ENCODE data around the gene IFNK. TPM values are rescaled to one million over a fixed set of nuclear protein-coding genes. Genes with fewer than 3 reads are reported as not detected.

Gene IFNK
- total RNA-seq, 4 donors from 2014 or later = not detected

DNA sequence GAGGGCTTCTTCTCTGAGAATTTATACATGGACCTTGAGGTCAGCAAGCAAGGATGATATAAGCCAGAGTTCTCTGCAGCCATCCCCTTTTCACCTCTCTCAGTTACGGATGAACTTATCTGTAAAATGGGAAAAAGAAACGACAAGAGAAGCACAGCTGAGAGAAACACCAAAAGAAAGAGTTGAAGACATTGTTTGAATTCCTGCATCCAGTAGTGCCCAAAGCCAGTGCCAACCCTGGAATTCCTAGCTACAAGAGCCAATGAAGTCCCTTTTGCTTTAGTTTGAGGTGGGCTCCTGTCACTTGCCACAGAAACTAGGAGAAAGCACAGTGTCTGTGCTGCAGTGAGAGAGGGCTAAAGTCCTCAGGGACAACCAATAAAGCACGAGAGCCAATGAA is 12.1 kb downstream of the IFNK start:
- peak overlapping the region; percentile 81 to 93 for H3K27ac ChIP-seq
- H3K4me1 ChIP-seq = peaks cover 12 to 21% of the 10 kb centered on the region in 2 donors
- H3K4me3 ChIP-seq = no peak overlapping the region
- no peak for DNase-seq
- no peaks in the 10 kb centered on the region for H3K9me3 ChIP-seq
- no peaks in the 10 kb centered on the region for H3K36me3 ChIP-seq
- no peak for TF ChIP-seq POLR2A (IDR thresholded peaks at IDR 0.05)
- TF ChIP-seq, protein P1, sequence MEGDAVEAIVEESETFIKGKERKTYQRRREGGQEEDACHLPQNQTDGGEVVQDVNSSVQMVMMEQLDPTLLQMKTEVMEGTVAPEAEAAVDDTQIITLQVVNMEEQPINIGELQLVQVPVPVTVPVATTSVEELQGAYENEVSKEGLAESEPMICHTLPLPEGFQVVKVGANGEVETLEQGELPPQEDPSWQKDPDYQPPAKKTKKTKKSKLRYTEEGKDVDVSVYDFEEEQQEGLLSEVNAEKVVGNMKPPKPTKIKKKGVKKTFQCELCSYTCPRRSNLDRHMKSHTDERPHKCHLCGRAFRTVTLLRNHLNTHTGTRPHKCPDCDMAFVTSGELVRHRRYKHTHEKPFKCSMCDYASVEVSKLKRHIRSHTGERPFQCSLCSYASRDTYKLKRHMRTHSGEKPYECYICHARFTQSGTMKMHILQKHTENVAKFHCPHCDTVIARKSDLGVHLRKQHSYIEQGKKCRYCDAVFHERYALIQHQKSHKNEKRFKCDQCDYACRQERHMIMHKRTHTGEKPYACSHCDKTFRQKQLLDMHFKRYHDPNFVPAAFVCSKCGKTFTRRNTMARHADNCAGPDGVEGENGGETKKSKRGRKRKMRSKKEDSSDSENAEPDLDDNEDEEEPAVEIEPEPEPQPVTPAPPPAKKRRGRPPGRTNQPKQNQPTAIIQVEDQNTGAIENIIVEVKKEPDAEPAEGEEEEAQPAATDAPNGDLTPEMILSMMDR (IDR thresholded peaks at IDR 0.05) = no peak
- H3K27me3 ChIP-seq = no peaks in the 10 kb centered on the region
- intact Hi-C loops (cut with DNase I; ENCODE audit: low total_unique reads) = no loop called here

DNA sequence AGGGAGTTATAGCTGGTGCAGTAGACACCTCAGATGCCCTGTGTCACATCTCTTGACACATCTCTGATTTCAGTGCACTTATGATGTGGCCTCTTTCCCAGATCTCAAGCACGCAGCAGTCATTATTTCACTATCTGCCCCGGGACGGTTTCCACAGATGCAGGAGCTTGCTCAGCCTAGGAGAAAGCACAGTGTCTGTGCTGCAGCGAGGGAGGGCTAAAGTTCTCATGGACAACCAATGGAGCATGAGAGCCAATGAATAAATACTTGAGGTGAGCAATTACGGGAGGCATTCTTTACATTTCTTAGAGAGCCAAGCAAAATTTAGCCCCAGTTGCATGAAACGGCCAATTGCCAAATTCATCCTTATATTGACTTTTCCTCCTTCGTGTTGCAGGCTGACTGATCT is 12.9 kb downstream of the IFNK start:
- no peak overlapping the region for H3K4me3 ChIP-seq
- intact Hi-C loops (cut with DNase I; ENCODE audit: low total_unique reads) = no loop called here
- TF ChIP-seq POLR2A (IDR thresholded peaks at IDR 0.05) = no peak
- TF ChIP-seq, protein P1 (IDR thresholded peaks at IDR 0.05) = no peak
- no peaks in the 10 kb centered on the region for H3K9me3 ChIP-seq
- no peak for DNase-seq
- peak overlapping the region in 1 of 2 donors; percentile 96 for H3K27ac ChIP-seq
- no peaks in the 10 kb centered on the region for H3K27me3 ChIP-seq
- peaks cover 12 to 21% of the 10 kb centered on the region in 2 donors for H3K4me1 ChIP-seq
- H3K36me3 ChIP-seq = no peaks in the 10 kb centered on the region

DNA sequence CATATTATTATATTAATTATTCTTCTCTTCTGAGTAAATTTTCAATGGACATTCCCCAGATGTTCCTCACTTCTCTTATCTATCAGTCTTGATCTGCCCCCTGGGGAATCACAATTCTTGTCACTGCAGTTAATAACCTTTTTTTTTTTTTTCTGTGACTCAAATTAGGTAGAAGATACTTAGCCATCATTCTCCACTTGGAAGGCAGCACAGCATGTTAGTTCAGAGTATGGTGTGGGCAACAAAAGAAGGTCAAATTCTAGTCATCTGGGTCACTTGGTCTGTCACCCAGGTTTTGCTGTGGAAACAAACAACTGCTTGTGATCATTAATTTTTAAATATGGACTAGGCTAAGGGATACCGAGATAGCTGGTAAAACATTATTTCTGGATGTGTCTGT is 13.7 kb downstream of the IFNK start:
- TF ChIP-seq, protein P1 (IDR thresholded peaks at IDR 0.05) = no peak
- TF ChIP-seq POLR2A (IDR thresholded peaks at IDR 0.05) = no peak
- Histone ChIP-seq H3K27ac (peak overlapping the region; percentile 84 to 96), H3K36me3 (no peaks in the 10 kb centered on the region), H3K27me3 (no peaks in the 10 kb centered on the region), H3K4me3 (no peak overlapping the region), H3K9me3 (no peaks in the 10 kb centered on the region), H3K4me1 (peaks cover 12 to 21% of the 10 kb centered on the region in 2 donors)
- no peak for DNase-seq
- intact Hi-C loops (cut with DNase I; ENCODE audit: low total_unique reads) = no loop called here

DNA sequence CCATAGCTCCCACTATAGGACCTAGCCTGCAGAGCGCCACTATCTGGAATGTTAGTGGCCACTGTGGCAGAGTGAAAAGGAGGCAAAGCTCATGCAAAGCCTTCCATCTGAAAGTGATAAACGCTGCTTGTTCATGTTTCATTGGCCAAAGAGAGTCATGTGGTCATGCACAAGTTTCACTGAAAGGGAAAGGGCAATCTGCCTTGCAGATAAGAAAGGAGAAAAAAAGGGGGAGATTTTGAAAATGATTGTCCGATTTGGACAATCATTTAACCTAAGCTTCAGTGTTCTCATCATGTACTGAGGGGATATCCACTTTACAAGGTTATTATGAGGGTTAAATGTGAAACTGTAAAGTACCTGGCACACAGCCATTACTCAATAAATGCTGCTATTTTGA is 14.6 kb downstream of the IFNK start:
- no peak for DNase-seq
- no peaks in the 10 kb centered on the region for H3K27me3 ChIP-seq
- no peaks in the 10 kb centered on the region for H3K36me3 ChIP-seq
- H3K4me3 ChIP-seq = no peak overlapping the region
- H3K27ac ChIP-seq = peak overlapping the region; percentile 84 to 96
- peaks cover 12 to 21% of the 10 kb centered on the region in 2 donors for H3K4me1 ChIP-seq
- intact Hi-C loops (cut with DNase I; ENCODE audit: low total_unique reads) = no loop called here
- TF ChIP-seq, protein P1 (IDR thresholded peaks at IDR 0.05) = no peak
- no peaks in the 10 kb centered on the region for H3K9me3 ChIP-seq

DNA sequence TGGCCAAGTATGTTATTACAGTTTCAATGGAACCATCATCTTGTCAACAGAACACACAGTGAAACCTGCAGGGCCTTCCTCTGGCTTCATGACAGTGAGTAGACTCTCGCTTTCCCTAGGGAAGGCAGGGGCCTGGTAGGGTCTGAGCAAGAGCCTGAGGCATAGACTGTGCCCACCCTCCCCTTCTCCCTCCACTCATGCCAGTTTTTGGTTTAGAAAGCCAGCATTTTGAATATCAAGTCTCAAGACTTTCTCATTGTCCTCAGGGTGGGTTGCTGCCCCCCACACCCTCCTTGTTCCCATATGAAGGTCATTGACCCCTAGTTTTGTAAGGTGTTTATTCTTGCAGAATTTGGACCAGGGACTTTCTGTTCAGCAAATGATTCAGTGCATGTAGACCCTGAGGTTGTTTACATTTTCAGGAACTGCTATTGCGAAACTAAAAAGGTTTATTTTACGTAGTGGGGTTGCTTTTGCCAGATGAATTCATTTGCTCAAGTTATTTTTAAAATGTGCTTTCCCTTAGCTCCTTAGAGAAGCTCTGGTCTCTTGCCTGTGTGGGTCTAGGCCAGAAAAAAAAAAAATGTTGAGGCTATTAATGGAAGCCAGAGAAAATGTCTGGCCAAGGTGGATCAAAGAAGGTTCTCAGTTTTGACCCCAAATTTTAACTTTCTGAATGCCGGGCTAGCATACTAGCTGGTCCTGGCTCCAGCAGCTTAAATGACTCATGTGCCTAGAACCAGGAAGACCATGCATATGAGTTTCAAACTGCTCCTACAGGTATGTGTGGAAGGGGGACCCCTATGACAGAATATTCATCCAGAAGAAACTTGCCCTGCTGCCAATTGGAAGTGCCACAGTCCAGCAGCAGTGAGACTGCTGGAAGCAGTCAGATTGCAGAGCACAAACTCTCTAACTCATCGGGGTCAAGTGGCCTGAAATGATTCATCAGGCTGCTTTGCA is 15.7 kb downstream of the IFNK start:
- intact Hi-C loops (cut with DNase I; ENCODE audit: low total_unique reads) = no loop called here
- Histone ChIP-seq H3K4me1 (peaks cover 12 to 21% of the 10 kb centered on the region in 2 donors), H3K36me3 (no peaks in the 10 kb centered on the region), H3K4me3 (no peak overlapping the region), H3K27me3 (no peaks in the 10 kb centered on the region), H3K27ac (peak overlapping the region; percentile 84 to 96), H3K9me3 (no peaks in the 10 kb centered on the region)
- TF ChIP-seq, protein P1 (IDR thresholded peaks at IDR 0.05) = no peak
- no peak for TF ChIP-seq POLR2A (IDR thresholded peaks at IDR 0.05)
- peak; percentile 40 to 62 for DNase-seq

All from uterus (tissue), 4 donors.